Duodenal mucosa (tissue), 2 donors: ENCODE measurements around the gene SLC26A11.
A peak's percentile ranks its signal among the peaks of the same experiment; 100 is the strongest.
"Not testable (repeated sequence)": the region's sequence is repeated elsewhere in the genome, so short reads cannot be mapped to it uniquely, and the experiment has no call there.

Experiments
- H3K27ac ChIP-seq: one replicate; pipeline ENCODE4 v1.7.0; 2013; ENCODE audit warnings: low read depth, low read length
- H3K27me3 ChIP-seq, 2 donors: one replicate each; pipeline ENCODE4 v1.7.0; 2013; ENCODE audit warnings: low read length in 2 of 2, control low read depth in 1 of 2; ENCODE audit not compliant: insufficient read depth in 2 of 2, control insufficient read depth in 1 of 2
- H3K36me3 ChIP-seq, 2 donors: one replicate each; pipeline ENCODE4 v1.7.0; 2013; ENCODE audit warnings: low read length in 2 of 2, control low read depth in 1 of 2; ENCODE audit not compliant: insufficient read depth in 2 of 2, control insufficient read depth in 1 of 2
- H3K4me1 ChIP-seq, 2 donors: one replicate each; pipeline ENCODE4 v1.7.0; 2013; ENCODE audit warnings: low read length in 2 of 2, control low read depth in 1 of 2; ENCODE audit not compliant: insufficient read depth in 2 of 2, control insufficient read depth in 1 of 2
- H3K4me3 ChIP-seq, 2 donors: one replicate each; pipeline ENCODE4 v1.7.0; 2013; ENCODE audit warnings: low read length in 2 of 2, low read depth in 1 of 2
- H3K9ac ChIP-seq, 2 donors: one replicate each; pipeline ENCODE4 v1.7.0; 2013; ENCODE audit warnings: low read length in 2 of 2, low read depth in 1 of 2
- H3K9me3 ChIP-seq, 2 donors: one replicate each; pipeline ENCODE4 v1.7.0; 2013; ENCODE audit warnings: low read length in 2 of 2, control low read depth in 1 of 2; ENCODE audit not compliant: control insufficient read depth in 1 of 2

SLC26A11 gene

GRCh38 chr17:80251966-80252365, 31.7 kb downstream of the SLC26A11 start:
- no peak overlapping the region for H3K9ac ChIP-seq
- no peak overlapping the region for H3K4me3 ChIP-seq
- H3K27me3 ChIP-seq = no peaks in the 10 kb centered on the region
- H3K36me3 ChIP-seq = no peaks in the 10 kb centered on the region
- peaks cover 7 to 11% of the 10 kb centered on the region in 2 donors for H3K4me1 ChIP-seq
- no peak overlapping the region for H3K27ac ChIP-seq
- H3K9me3 ChIP-seq = no peaks in the 10 kb centered on the region

GRCh38 chr17:80252871-80253270, 32.6 kb downstream of the SLC26A11 start:
- no peaks in the 10 kb centered on the region for H3K9me3 ChIP-seq
- no peaks in the 10 kb centered on the region for H3K27me3 ChIP-seq
- H3K9ac ChIP-seq = no peak overlapping the region
- no peak overlapping the region for H3K27ac ChIP-seq
- no peaks in the 10 kb centered on the region for H3K36me3 ChIP-seq
- H3K4me1 ChIP-seq = peaks cover 7 to 11% of the 10 kb centered on the region in 2 donors
- H3K4me3 ChIP-seq = no peak overlapping the region

GRCh38 chr17:80253631-80254395, 33.6 kb downstream of the SLC26A11 start:
- H3K27ac ChIP-seq = peak overlapping the region; percentile 30
- peaks cover 7 to 11% of the 10 kb centered on the region in 2 donors for H3K4me1 ChIP-seq
- H3K9me3 ChIP-seq = no peaks in the 10 kb centered on the region
- H3K9ac ChIP-seq = no peak overlapping the region
- no peak overlapping the region for H3K4me3 ChIP-seq
- H3K27me3 ChIP-seq = no peaks in the 10 kb centered on the region
- H3K36me3 ChIP-seq = no peaks in the 10 kb centered on the region

GRCh38 chr17:80254396-80255251, 34.4 kb downstream of the SLC26A11 start:
- Histone ChIP-seq H3K27ac (peak overlapping the region; percentile 30), H3K4me3 (peak overlapping the region in 1 of 2 donors; percentile 16), H3K9me3 (no peaks in the 10 kb centered on the region), H3K36me3 (no peaks in the 10 kb centered on the region), H3K4me1 (peaks cover 7 to 11% of the 10 kb centered on the region in 2 donors), H3K27me3 (no peaks in the 10 kb centered on the region), H3K9ac (no peak overlapping the region)

GRCh38 chr17:80256034-80256350, 35.8 kb downstream of the SLC26A11 start:
- H3K36me3 ChIP-seq = no peaks in the 10 kb centered on the region
- H3K27me3 ChIP-seq = no peaks in the 10 kb centered on the region
- H3K27ac ChIP-seq = no peak overlapping the region
- no peaks in the 10 kb centered on the region for H3K9me3 ChIP-seq
- H3K9ac ChIP-seq = no peak overlapping the region
- peaks cover 7 to 11% of the 10 kb centered on the region in 2 donors for H3K4me1 ChIP-seq
- H3K4me3 ChIP-seq = no peak overlapping the region

GRCh38 chr17:80257716-80258213, 37.5 kb downstream of the SLC26A11 start:
- H3K4me1 ChIP-seq = peaks cover 20 to 27% of the 10 kb centered on the region in 2 donors
- no peaks in the 10 kb centered on the region for H3K27me3 ChIP-seq
- H3K9ac ChIP-seq = no peak overlapping the region
- no peak overlapping the region for H3K27ac ChIP-seq
- no peak overlapping the region for H3K4me3 ChIP-seq
- no peaks in the 10 kb centered on the region for H3K9me3 ChIP-seq
- H3K36me3 ChIP-seq = no peaks in the 10 kb centered on the region

- H3K36me3 ChIP-seq, H3K27ac ChIP-seq, H3K9ac ChIP-seq, H3K9me3 ChIP-seq, H3K4me3 ChIP-seq, H3K27me3 ChIP-seq: not testable (repeated sequence)
- peaks cover 25 to 32% of the 10 kb centered on the region in 2 donors for H3K4me1 ChIP-seq
Measured at GRCh38 chr17:80258296-80258695, 38.1 kb downstream of the SLC26A11 start.

- Histone ChIP-seq H3K27me3 (no peaks in the 10 kb centered on the region), H3K4me3 (peak overlapping the region; percentile 36 to 38), H3K27ac (peak overlapping the region; percentile 81), H3K9me3 (no peaks in the 10 kb centered on the region), H3K4me1 (peaks cover 27 to 38% of the 10 kb centered on the region in 2 donors), H3K9ac (peak overlapping the region; percentile 38 to 56), H3K36me3 (no peaks in the 10 kb centered on the region)
Measured at GRCh38 chr17:80259457-80260068, 39.3 kb downstream of the SLC26A11 start.

GRCh38 chr17:80260069-80260535, 39.9 kb downstream of the SLC26A11 start:
- H3K4me3 ChIP-seq = peak overlapping the region; percentile 36 to 38
- peak overlapping the region; percentile 38 to 56 for H3K9ac ChIP-seq
- no peaks in the 10 kb centered on the region for H3K36me3 ChIP-seq
- H3K9me3 ChIP-seq = no peaks in the 10 kb centered on the region
- no peaks in the 10 kb centered on the region for H3K27me3 ChIP-seq
- peak overlapping the region; percentile 81 for H3K27ac ChIP-seq
- H3K4me1 ChIP-seq = peaks cover 24 to 37% of the 10 kb centered on the region in 2 donors

GRCh38 chr17:80260791-80261158, 40.5 kb downstream of the SLC26A11 start, which contains the start of gene RNF213:
Gene RNF213 (plus strand): TSS chr17:80260852. CDS start chr17:80263682, 2,830 bp downstream.
- Histone ChIP-seq H3K9ac (peak within 1 kb of the TSS; percentile 88 to 93), H3K36me3 (no peaks in the 10 kb centered on the region), H3K4me3 (peak within 1 kb of the TSS; percentile 76 to 88), H3K4me1 (peaks cover 24 to 40% of the 10 kb centered on the region in 2 donors), H3K9me3 (no peaks in the 10 kb centered on the region), H3K27ac (peak within 1 kb of the TSS; percentile 91), H3K27me3 (no peaks in the 10 kb centered on the region)
